RWPE2 (cell line): ENCODE results near the gene ARHGAP44.
A peak's percentile ranks its signal among the peaks of the same experiment; 100 is the strongest.

Source experiments
- ATAC-seq: fragments of 200-7000 bp; cut with Tn5 transposase; 3 replicates; pipeline ENCODE4 v1.9.1; 2021; ENCODE audit warnings: low read depth
- DNase-seq: peaks from one replicate; pipeline ENCODE4 v3.0.0-alpha.2; 2020; ENCODE audit warnings: low spot score
- H3K27ac ChIP-seq: fragments of 450-650 bp; 2 replicates; pipeline ENCODE4 v1.5.1; 2017; ENCODE audit warnings: mild to moderate bottlenecking; ENCODE audit not compliant: poor library complexity, severe bottlenecking
- H3K27me3 ChIP-seq: fragments of 250-450 bp; sonication (Bioruptor Pico); 2 replicates; pipeline ENCODE4 v1.5.1; 2021; ENCODE audit warnings: mild to moderate bottlenecking, moderate library complexity; ENCODE audit not compliant: insufficient read depth, poor library complexity, severe bottlenecking
- H3K36me3 ChIP-seq: fragments of 250-450 bp; sonication (Bioruptor Pico); 2 replicates; pipeline ENCODE4 v1.5.1; 2020; ENCODE audit warnings: low read depth, mild to moderate bottlenecking, moderate library complexity
- H3K4me1 ChIP-seq: fragments of 250-450 bp; sonication (Bioruptor Pico); 2 replicates; pipeline ENCODE4 v1.5.1; 2021; ENCODE audit warnings: mild to moderate bottlenecking, moderate library complexity; ENCODE audit not compliant: insufficient read depth, poor library complexity, severe bottlenecking
- H3K4me3 ChIP-seq: fragments of 250-450 bp; sonication (Bioruptor Pico); 2 replicates; pipeline ENCODE4 v1.5.1; 2021; ENCODE audit warnings: mild to moderate bottlenecking, moderate library complexity; ENCODE audit not compliant: severe bottlenecking
- H3K9me3 ChIP-seq: fragments of 250-450 bp; sonication (Bioruptor Pico); 2 replicates; pipeline ENCODE4 v1.5.1; 2021; ENCODE audit warnings: mild to moderate bottlenecking, moderate library complexity; ENCODE audit not compliant: severe bottlenecking
- CTCF ChIP-seq: fragments of 450-650 bp; IDR thresholded peaks from one replicate; pipeline ENCODE4 v1.5.1; 2017; ENCODE audit warnings: mild to moderate bottlenecking, moderate library complexity; ENCODE audit not compliant: poor library complexity, severe bottlenecking

Gene ARHGAP44

GRCh38 chr17:12992676-12993075 is 203.4 kb downstream of the ARHGAP44 start:
- ATAC-seq: no peak
- no peak for DNase-seq
- Histone ChIP-seq H3K36me3 (peaks cover 63% of the 10 kb centered on the region), H3K9me3 (no peaks in the 10 kb centered on the region), H3K27ac (no peak overlapping the region), H3K27me3 (no peaks in the 10 kb centered on the region), H3K4me3 (no peak overlapping the region), H3K4me1 (no peaks in the 10 kb centered on the region)
- no peak for TF ChIP-seq CTCF

- no peak for ATAC-seq
- peaks cover 73% of the 10 kb centered on the region for H3K36me3 ChIP-seq
- no peaks in the 10 kb centered on the region for H3K9me3 ChIP-seq
- no peaks in the 10 kb centered on the region for H3K4me1 ChIP-seq
- TF ChIP-seq CTCF: no peak
- DNase-seq: no peak
- H3K27me3 ChIP-seq: no peaks in the 10 kb centered on the region
- H3K27ac ChIP-seq: no peak overlapping the region
- H3K4me3 ChIP-seq: no peak overlapping the region
These were observed 204.3 kb downstream of the ARHGAP44 start for GRCh38 chr17:12993631-12994030.

- no peak for DNase-seq
- Histone ChIP-seq H3K36me3 (peaks cover 80% of the 10 kb centered on the region), H3K4me3 (no peak overlapping the region), H3K27ac (no peak overlapping the region), H3K9me3 (no peaks in the 10 kb centered on the region), H3K27me3 (no peaks in the 10 kb centered on the region), H3K4me1 (no peaks in the 10 kb centered on the region)
- no peak for TF ChIP-seq CTCF
- no peak for ATAC-seq
These were observed 205.2 kb downstream of the ARHGAP44 start for GRCh38 chr17:12994341-12995074.

GRCh38 chr17:12995106-12995895 is 206.0 kb downstream of the ARHGAP44 start:
- Histone ChIP-seq H3K27me3 (no peaks in the 10 kb centered on the region), H3K4me3 (no peak overlapping the region), H3K27ac (no peak overlapping the region), H3K36me3 (peaks cover 86% of the 10 kb centered on the region), H3K9me3 (no peaks in the 10 kb centered on the region), H3K4me1 (no peaks in the 10 kb centered on the region)
- ATAC-seq: no peak
- TF ChIP-seq CTCF: no peak
- peak; percentile 23 for DNase-seq
